ACHN (cell line): ENCODE data around the gene FHIP1A.
"Not testable (repeated sequence)": the region's sequence is repeated elsewhere in the genome, so short reads cannot be mapped to it uniquely, and the experiment has no call there.

ENCODE experiments used
- DNase-seq: peaks from one replicate; pipeline ENCODE4 v3.0.0-alpha.2; 2015
- in situ Hi-C: cut with HindIII; loops from 2 replicates; pipeline ENCODE4 v1.10.0; 2017; ENCODE audit warnings: low sequenced_read_pairs, low pct_ligation_motif_present, low pct_unique_long_range_greater_than_20kb

Gene FHIP1A

GRCh38 chr4:151408630-151409469 lies at the start of gene FHIP1A:
Gene FHIP1A, plus strand, starts transcription at chr4:151409176. Its CDS starts 157,084 bp downstream, at chr4:151566260.
- in situ Hi-C loops = no loop called here
- peak; percentile 88 for DNase-seq

GRCh38 chr4:151359576-151359975 lies 49.4 kb upstream of the FHIP1A start:
- DNase-seq = no peak
- in situ Hi-C loops = no loop called here

- no peak for DNase-seq
- in situ Hi-C loops = no loop called here
These were observed 47.9 kb upstream of the FHIP1A start for GRCh38 chr4:151361126-151361525.

GRCh38 chr4:151361966-151362365 lies 47.0 kb upstream of the FHIP1A start:
- in situ Hi-C loops = no loop called here
- DNase-seq = no peak

- peak; percentile 85 for DNase-seq
- in situ Hi-C loops = no loop called here
These were observed 46.4 kb upstream of the FHIP1A start for GRCh38 chr4:151362404-151363164.

- in situ Hi-C loops = no loop called here
- DNase-seq = no peak
These were observed 32.4 kb upstream of the FHIP1A start for GRCh38 chr4:151376540-151376939.

GRCh38 chr4:151389311-151389710 lies 19.7 kb upstream of the FHIP1A start:
- in situ Hi-C loops = no loop called here
- no peak for DNase-seq

- DNase-seq, in situ Hi-C loops: not testable (repeated sequence)
These were observed 19.2 kb upstream of the FHIP1A start for GRCh38 chr4:151389799-151390198.

GRCh38 chr4:151395873-151396272 lies 13.1 kb upstream of the FHIP1A start:
- no peak for DNase-seq
- in situ Hi-C loops = no loop called here

- in situ Hi-C loops = no loop called here
- no peak for DNase-seq
These were observed 8.6 kb upstream of the FHIP1A start for GRCh38 chr4:151400343-151400742.

- in situ Hi-C loops = no loop called here
- DNase-seq = no peak
These were observed 7.2 kb upstream of the FHIP1A start for GRCh38 chr4:151401739-151402138.

GRCh38 chr4:151402145-151402865 lies 6.7 kb upstream of the FHIP1A start:
- in situ Hi-C loops = no loop called here
- no peak for DNase-seq

- DNase-seq = no peak
- in situ Hi-C loops = no loop called here
These were observed 5.3 kb upstream of the FHIP1A start for GRCh38 chr4:151403656-151404055.

GRCh38 chr4:151404802-151405201 lies 4.2 kb upstream of the FHIP1A start:
- in situ Hi-C loops, DNase-seq: not testable (repeated sequence)

- no peak for DNase-seq
- in situ Hi-C loops = no loop called here
These were observed 2.0 kb upstream of the FHIP1A start for GRCh38 chr4:151407018-151407417.

GRCh38 chr4:151407466-151408379 lies 1.3 kb upstream of the FHIP1A start:
- in situ Hi-C loops = no loop called here
- DNase-seq = no peak

- no peak for DNase-seq
- in situ Hi-C loops = no loop called here
These were observed 671 bp upstream of the FHIP1A start for GRCh38 chr4:151408380-151408629.

GRCh38 chr4:151409470-151410313 lies 716 bp downstream of the FHIP1A start:
- peak; percentile 30 for DNase-seq

More at GRCh38 chr4:151409470-151410313, 716 bp downstream of the FHIP1A start:
- in situ Hi-C loops = no loop called here
